Measurements from ENCODE around the gene ZKSCAN5.
"Not testable (repeated sequence)": the region's sequence is repeated elsewhere in the genome, so short reads cannot be mapped to it uniquely, and the experiment has no call there.

ZKSCAN5 gene

GRCh38 chr7:99476107-99476506 is 28.4 kb upstream of the ZKSCAN5 start:
- H3K4me1 Mint-ChIP-seq (ENCODE audit: low read depth): peaks cover 46% of the 10 kb centered on the region
- H3K27me3 Mint-ChIP-seq: no peaks in the 10 kb centered on the region
- peaks cover 70% of the 10 kb centered on the region for H3K36me3 Mint-ChIP-seq (ENCODE audit: low read depth)
- DNase-seq: no peak
- no peak overlapping the region for H3K27ac Mint-ChIP-seq
- H3K4me3 Mint-ChIP-seq: no peak overlapping the region
- no peaks in the 10 kb centered on the region for H3K9me3 Mint-ChIP-seq

- Mint-ChIP-seq H3K4me1 (ENCODE audit: low read depth) (peaks cover 34% of the 10 kb centered on the region), H3K9me3 (no peaks in the 10 kb centered on the region), H3K27ac (peak overlapping the region; percentile 79), H3K27me3 (no peaks in the 10 kb centered on the region), H3K4me3 (no peak overlapping the region), H3K36me3 (ENCODE audit: low read depth) (peaks cover 76% of the 10 kb centered on the region)
- no peak for DNase-seq
Observed at GRCh38 chr7:99478464-99479440, 25.7 kb upstream of the ZKSCAN5 start.

- Mint-ChIP-seq H3K36me3 (ENCODE audit: low read depth) (peaks cover 76% of the 10 kb centered on the region), H3K4me3 (no peak overlapping the region), H3K9me3 (no peaks in the 10 kb centered on the region), H3K4me1 (ENCODE audit: low read depth) (peaks cover 2% of the 10 kb centered on the region), H3K27ac (peak overlapping the region; percentile 32), H3K27me3 (no peaks in the 10 kb centered on the region)
- DNase-seq: no peak
Observed at GRCh38 chr7:99485094-99485493, 19.4 kb upstream of the ZKSCAN5 start.

GRCh38 chr7:99489235-99489634 is 15.2 kb upstream of the ZKSCAN5 start:
- H3K36me3 Mint-ChIP-seq (ENCODE audit: low read depth): peaks cover 80% of the 10 kb centered on the region
- no peak for DNase-seq
- H3K27me3 Mint-ChIP-seq: no peaks in the 10 kb centered on the region
- peaks cover 12% of the 10 kb centered on the region for H3K9me3 Mint-ChIP-seq
- no peak overlapping the region for H3K27ac Mint-ChIP-seq
- peaks cover 2% of the 10 kb centered on the region for H3K4me1 Mint-ChIP-seq (ENCODE audit: low read depth)
- H3K4me3 Mint-ChIP-seq: no peak overlapping the region

- H3K36me3 Mint-ChIP-seq (ENCODE audit: low read depth): peaks cover 84% of the 10 kb centered on the region
- H3K9me3 Mint-ChIP-seq: peaks cover 12% of the 10 kb centered on the region
- no peak overlapping the region for H3K27ac Mint-ChIP-seq
- H3K4me1 Mint-ChIP-seq (ENCODE audit: low read depth): peaks cover 2% of the 10 kb centered on the region
- H3K4me3 Mint-ChIP-seq: no peak overlapping the region
- no peak for DNase-seq
- H3K27me3 Mint-ChIP-seq: no peaks in the 10 kb centered on the region
Observed at GRCh38 chr7:99490878-99491277, 13.6 kb upstream of the ZKSCAN5 start.

GRCh38 chr7:99493823-99494222 is 10.6 kb upstream of the ZKSCAN5 start:
- Mint-ChIP-seq H3K9me3 (peaks cover 12% of the 10 kb centered on the region), H3K27ac (peak overlapping the region; percentile 29)

GRCh38 chr7:99497766-99498545 is 6.5 kb upstream of the ZKSCAN5 start:
- Mint-ChIP-seq H3K27me3 (no peaks in the 10 kb centered on the region), H3K4me1 (ENCODE audit: low read depth) (peaks cover 29% of the 10 kb centered on the region), H3K9me3 (peaks cover 14% of the 10 kb centered on the region), H3K36me3 (ENCODE audit: low read depth) (peaks cover 75% of the 10 kb centered on the region), H3K4me3 (peak overlapping the region; percentile 100), H3K27ac (peak overlapping the region; percentile 83)
- no peak for DNase-seq

More at GRCh38 chr7:99493823-99494222, 10.6 kb upstream of the ZKSCAN5 start:
- Mint-ChIP-seq H3K27me3 (no peaks in the 10 kb centered on the region), H3K4me3 (no peak overlapping the region), H3K36me3 (ENCODE audit: low read depth) (peaks cover 81% of the 10 kb centered on the region), H3K4me1 (ENCODE audit: low read depth) (peaks cover 17% of the 10 kb centered on the region)
- no peak for DNase-seq

GRCh38 chr7:99498546-99498944 is 5.9 kb upstream of the ZKSCAN5 start:
- no peak for DNase-seq
- Mint-ChIP-seq H3K36me3 (ENCODE audit: low read depth) (peaks cover 69% of the 10 kb centered on the region), H3K4me3 (peak overlapping the region; percentile 100), H3K4me1 (ENCODE audit: low read depth) (peaks cover 30% of the 10 kb centered on the region), H3K27me3 (no peaks in the 10 kb centered on the region), H3K27ac (peak overlapping the region; percentile 100), H3K9me3 (peaks cover 12% of the 10 kb centered on the region)

- no peak for DNase-seq
- peak overlapping the region; percentile 100 for H3K27ac Mint-ChIP-seq
- H3K4me1 Mint-ChIP-seq (ENCODE audit: low read depth): peaks cover 30% of the 10 kb centered on the region
- H3K27me3 Mint-ChIP-seq: no peaks in the 10 kb centered on the region
- peaks cover 6% of the 10 kb centered on the region for H3K9me3 Mint-ChIP-seq
- H3K4me3 Mint-ChIP-seq: peak overlapping the region; percentile 100
- H3K36me3 Mint-ChIP-seq (ENCODE audit: low read depth): peaks cover 61% of the 10 kb centered on the region
Observed at GRCh38 chr7:99499371-99499720, 5.1 kb upstream of the ZKSCAN5 start.

- Mint-ChIP-seq H3K4me3 (peak within 1 kb of the TSS; percentile 100), H3K27ac (peak within 1 kb of the TSS; percentile 100), H3K9me3 (peaks cover 6% of the 10 kb centered on the region), H3K36me3 (ENCODE audit: low read depth) (peaks cover 59% of the 10 kb centered on the region), H3K4me1 (ENCODE audit: low read depth) (peaks cover 30% of the 10 kb centered on the region), H3K27me3 (no peaks in the 10 kb centered on the region)
- DNase-seq: peak; percentile 90
Observed at GRCh38 chr7:99499721-99500636, 4.5 kb upstream of the ZKSCAN5 start, which contains the start of gene ZNF394. ZNF394 (minus strand) TSS chr7:99500281; CDS start chr7:99500093, 188 bp downstream.

GRCh38 chr7:99500637-99501009 is 3.8 kb upstream of the ZKSCAN5 start:
- Mint-ChIP-seq H3K4me3 (peak overlapping the region; percentile 100), H3K4me1 (ENCODE audit: low read depth) (peaks cover 34% of the 10 kb centered on the region), H3K27me3 (no peaks in the 10 kb centered on the region), H3K27ac (peak overlapping the region; percentile 100), H3K36me3 (ENCODE audit: low read depth) (peaks cover 58% of the 10 kb centered on the region), H3K9me3 (peaks cover 6% of the 10 kb centered on the region)
- DNase-seq: no peak

GRCh38 chr7:99501236-99501635 is 3.2 kb upstream of the ZKSCAN5 start:
- Mint-ChIP-seq H3K4me1 (ENCODE audit: low read depth) (peaks cover 38% of the 10 kb centered on the region), H3K36me3 (ENCODE audit: low read depth) (peaks cover 58% of the 10 kb centered on the region), H3K27ac (peak overlapping the region; percentile 68), H3K4me3 (peak overlapping the region; percentile 100)
- not testable (repeated sequence) for H3K9me3 Mint-ChIP-seq, DNase-seq, H3K27me3 Mint-ChIP-seq

- Mint-ChIP-seq H3K36me3 (ENCODE audit: low read depth) (peaks cover 43% of the 10 kb centered on the region), H3K27me3 (no peaks in the 10 kb centered on the region), H3K27ac (peak overlapping the region; percentile 97), H3K4me3 (peak overlapping the region; percentile 88), H3K4me1 (ENCODE audit: low read depth) (peaks cover 32% of the 10 kb centered on the region), H3K9me3 (peaks cover 6% of the 10 kb centered on the region)
- no peak for DNase-seq
Observed at GRCh38 chr7:99504281-99504602, 220 bp upstream of the ZKSCAN5 start.

GRCh38 chr7:99505324-99505662 is 831 bp downstream of the ZKSCAN5 start:
- Mint-ChIP-seq H3K4me3 (peak overlapping the region; percentile 88), H3K36me3 (ENCODE audit: low read depth) (peaks cover 36% of the 10 kb centered on the region), H3K27ac (peak overlapping the region; percentile 97), H3K4me1 (ENCODE audit: low read depth) (peaks cover 32% of the 10 kb centered on the region), H3K27me3 (no peaks in the 10 kb centered on the region), H3K9me3 (peaks cover 6% of the 10 kb centered on the region)
- DNase-seq: no peak

All from activated T-cell treated with anti-CD3 and anti-CD28 coated beads, Interleukin-2, amount 50 U/mL, for 24 hours (primary cell).